WERI-Rb-1 (cell line): ENCODE data around the gene PCGF2.

Experiments used
- DNase-seq: peaks from one replicate; pipeline ENCODE4 v3.0.0-alpha.2; 2020
- H3K27ac ChIP-seq: fragments of 250-450 bp; sonication (Bioruptor Pico); 2 replicates; pipeline ENCODE4 v1.5.1; 2020; ENCODE audit warnings: mild to moderate bottlenecking, moderate library complexity
- H3K27me3 ChIP-seq: fragments of 250-450 bp; sonication (Bioruptor Pico); 2 replicates; pipeline ENCODE4 v1.5.1; 2021; ENCODE audit warnings: mild to moderate bottlenecking, low read depth, moderate library complexity; ENCODE audit not compliant: insufficient read depth, severe bottlenecking
- H3K36me3 ChIP-seq: fragments of 250-450 bp; sonication (Bioruptor Pico); 2 replicates; pipeline ENCODE4 v1.5.1; 2020; ENCODE audit warnings: mild to moderate bottlenecking, moderate library complexity
- H3K4me3 ChIP-seq: 2 replicates; pipeline ENCODE4 v1.5.1; 2011; ENCODE audit warnings: low read depth, mild to moderate bottlenecking, control low read depth, low read length
- H3K9me3 ChIP-seq: fragments of 250-450 bp; sonication (Bioruptor Pico); 2 replicates; pipeline ENCODE4 v1.5.1; 2021; ENCODE audit warnings: mild to moderate bottlenecking, moderate library complexity; ENCODE audit not compliant: severe bottlenecking
- TF ChIP-seq, protein P1 (sequence below): IDR thresholded peaks from 2 replicates; pipeline ENCODE4 v1.5.1; 2011; ENCODE audit warnings: low read depth, mild to moderate bottlenecking, control low read depth, inconsistent platforms, low read length

The PCGF2 gene

DNA sequence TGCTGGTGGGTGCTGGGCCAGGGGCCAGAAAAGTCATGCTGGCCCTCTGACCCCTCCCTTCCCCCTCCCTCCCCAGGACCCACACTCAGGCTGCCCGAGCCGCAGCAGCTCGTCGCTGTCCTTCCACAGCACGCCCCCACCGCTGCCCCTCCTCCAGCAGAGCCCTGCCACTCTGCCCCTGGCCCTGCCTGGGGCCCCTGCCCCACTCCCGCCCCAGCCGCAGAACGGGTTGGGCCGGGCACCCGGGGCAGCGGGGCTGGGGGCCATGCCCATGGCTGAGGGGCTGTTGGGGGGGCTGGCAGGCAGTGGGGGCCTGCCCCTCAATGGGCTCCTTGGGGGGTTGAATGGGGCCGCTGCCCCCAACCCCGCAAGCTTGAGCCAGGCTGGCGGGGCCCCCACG is 26.3 kb downstream of the PCGF2 start:
- no peak for DNase-seq
- TF ChIP-seq, protein P1, sequence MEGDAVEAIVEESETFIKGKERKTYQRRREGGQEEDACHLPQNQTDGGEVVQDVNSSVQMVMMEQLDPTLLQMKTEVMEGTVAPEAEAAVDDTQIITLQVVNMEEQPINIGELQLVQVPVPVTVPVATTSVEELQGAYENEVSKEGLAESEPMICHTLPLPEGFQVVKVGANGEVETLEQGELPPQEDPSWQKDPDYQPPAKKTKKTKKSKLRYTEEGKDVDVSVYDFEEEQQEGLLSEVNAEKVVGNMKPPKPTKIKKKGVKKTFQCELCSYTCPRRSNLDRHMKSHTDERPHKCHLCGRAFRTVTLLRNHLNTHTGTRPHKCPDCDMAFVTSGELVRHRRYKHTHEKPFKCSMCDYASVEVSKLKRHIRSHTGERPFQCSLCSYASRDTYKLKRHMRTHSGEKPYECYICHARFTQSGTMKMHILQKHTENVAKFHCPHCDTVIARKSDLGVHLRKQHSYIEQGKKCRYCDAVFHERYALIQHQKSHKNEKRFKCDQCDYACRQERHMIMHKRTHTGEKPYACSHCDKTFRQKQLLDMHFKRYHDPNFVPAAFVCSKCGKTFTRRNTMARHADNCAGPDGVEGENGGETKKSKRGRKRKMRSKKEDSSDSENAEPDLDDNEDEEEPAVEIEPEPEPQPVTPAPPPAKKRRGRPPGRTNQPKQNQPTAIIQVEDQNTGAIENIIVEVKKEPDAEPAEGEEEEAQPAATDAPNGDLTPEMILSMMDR: no peak
- Histone ChIP-seq H3K36me3 (peaks cover 73% of the 10 kb centered on the region), H3K4me3 (no peak overlapping the region), H3K9me3 (no peaks in the 10 kb centered on the region), H3K27me3 (no peaks in the 10 kb centered on the region), H3K27ac (no peak overlapping the region)

DNA sequence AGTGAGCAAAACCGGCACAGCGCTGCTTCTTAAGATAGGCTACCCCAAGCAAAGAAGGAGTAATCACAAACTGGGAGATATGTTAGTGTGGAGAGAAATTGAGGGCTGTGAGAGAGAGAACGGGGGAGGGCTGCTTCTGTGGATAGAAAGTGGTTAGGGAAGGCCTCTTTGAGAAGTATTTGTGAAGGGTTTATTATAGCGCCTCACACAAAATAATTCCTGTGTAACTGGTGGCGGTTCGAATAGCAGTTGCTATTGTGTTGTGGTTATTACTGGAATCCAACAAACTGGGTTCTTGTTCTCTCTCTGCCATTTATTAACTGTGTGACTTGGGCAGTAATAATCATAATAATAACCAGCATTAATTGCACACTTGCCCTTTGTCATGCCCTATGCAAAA is 27.2 kb downstream of the PCGF2 start:
- TF ChIP-seq, protein P1: no peak
- DNase-seq: no peak
- Histone ChIP-seq H3K36me3 (peaks cover 80% of the 10 kb centered on the region), H3K27me3 (no peaks in the 10 kb centered on the region), H3K9me3 (no peaks in the 10 kb centered on the region), H3K4me3 (no peak overlapping the region), H3K27ac (no peak overlapping the region)

DNA sequence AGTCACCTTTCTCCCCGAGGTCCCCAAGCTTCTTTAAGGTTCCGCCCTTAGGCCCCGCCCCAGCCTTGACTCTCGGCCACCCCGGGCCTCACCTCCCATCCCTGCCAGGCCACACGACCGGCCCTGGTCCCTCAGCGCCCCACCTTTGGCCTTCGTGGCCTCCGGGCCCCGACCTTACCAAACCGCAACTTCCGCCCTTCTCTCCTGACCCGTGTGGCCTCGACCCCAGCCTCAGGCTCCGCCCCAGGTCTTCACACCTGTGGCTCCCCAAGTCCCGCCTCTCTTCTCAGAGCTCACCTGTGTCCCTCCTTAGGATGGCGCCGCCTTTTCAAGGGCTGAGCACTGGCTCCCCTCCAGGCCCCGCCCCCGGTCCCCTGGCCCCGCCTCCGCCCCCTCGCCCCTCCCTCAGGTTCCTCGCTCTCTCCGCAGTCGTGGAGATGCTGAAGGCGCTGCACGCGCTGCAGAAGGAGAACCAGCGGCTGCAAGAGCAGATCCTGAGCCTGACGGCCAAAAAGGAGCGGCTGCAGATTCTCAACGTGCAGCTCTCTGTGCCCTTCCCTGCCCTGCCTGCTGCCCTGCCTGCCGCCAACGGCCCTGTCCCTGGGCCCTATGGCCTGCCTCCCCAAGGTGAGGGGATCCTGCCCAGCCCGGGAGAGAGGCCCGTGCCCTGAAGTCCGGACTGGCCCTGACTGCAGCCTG is 28.0 kb downstream of the PCGF2 start:
- Histone ChIP-seq H3K27ac (no peak overlapping the region), H3K4me3 (no peak overlapping the region), H3K27me3 (no peaks in the 10 kb centered on the region), H3K36me3 (peaks cover 84% of the 10 kb centered on the region), H3K9me3 (no peaks in the 10 kb centered on the region)
- TF ChIP-seq, protein P1: no peak
- DNase-seq: no peak

DNA sequence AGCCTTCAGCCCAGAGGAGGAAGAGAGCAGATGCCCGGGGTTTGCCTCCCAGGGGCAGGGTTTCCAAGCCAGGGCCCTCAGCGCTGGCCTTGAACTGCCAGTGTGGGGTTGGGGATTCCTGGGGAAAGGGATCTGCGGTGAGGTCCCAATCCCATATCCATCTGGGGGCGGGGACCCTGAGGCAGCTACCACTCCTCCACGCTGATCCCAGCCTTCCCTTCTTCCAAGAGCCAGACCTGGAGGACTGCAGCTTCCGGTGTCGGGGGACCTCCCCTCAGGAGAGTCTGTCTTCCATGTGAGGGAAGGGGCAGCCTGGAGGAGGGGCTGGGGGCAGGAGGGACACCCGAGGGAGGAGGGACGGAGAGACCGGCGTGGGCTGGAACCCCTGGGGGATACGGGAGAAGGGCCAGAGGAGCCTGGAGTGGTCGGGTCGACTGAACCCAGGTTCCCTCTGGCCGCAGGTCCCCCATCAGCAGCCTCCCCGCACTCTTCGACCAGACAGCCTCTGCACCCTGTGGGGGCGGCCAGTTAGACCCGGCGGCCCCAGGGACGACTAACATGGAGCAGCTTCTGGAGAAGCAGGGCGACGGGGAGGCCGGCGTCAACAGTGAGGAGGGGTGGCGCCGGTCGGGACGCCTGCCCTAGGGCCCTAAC is 28.7 kb downstream of the PCGF2 start:
- DNase-seq: no peak
- TF ChIP-seq, protein P1: no peak
- Histone ChIP-seq H3K4me3 (no peak overlapping the region), H3K27ac (no peak overlapping the region), H3K36me3 (peaks cover 84% of the 10 kb centered on the region), H3K9me3 (no peaks in the 10 kb centered on the region), H3K27me3 (no peaks in the 10 kb centered on the region)

DNA sequence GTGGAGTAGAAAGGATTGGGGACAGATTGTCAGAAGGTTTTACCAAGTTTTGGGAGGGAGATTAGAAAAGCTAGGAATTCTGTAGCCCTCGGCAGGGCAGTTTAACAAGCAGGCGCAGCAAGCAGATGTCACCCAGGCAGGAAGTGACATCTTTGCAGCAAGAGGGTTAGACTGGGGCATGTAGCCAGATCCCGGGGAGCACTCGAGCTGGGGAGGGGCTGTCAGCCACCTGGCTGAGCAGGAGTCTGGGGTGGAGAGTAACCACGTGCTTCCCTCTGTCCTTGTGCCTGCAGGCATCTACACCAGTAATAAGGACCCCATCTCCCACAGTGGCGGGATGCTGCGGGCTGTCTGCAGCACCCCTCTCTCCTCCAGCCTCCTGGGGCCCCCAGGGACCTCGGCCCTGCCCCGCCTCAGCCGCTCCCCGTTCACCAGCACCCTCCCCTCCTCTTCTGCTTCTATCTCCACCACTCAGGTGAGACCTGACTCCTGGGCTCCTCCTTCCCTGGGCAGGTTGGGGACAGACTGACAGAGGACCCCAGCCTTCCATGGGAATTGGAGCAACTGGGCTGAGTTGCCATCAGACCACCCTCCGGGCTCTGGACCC is 30.9 kb downstream of the PCGF2 start:
- TF ChIP-seq, protein P1: no peak
- no peak for DNase-seq
- peaks cover 88% of the 10 kb centered on the region for H3K36me3 ChIP-seq

More for the DNA sequence above, 30.9 kb downstream of the PCGF2 start:
- no peak overlapping the region for H3K27ac ChIP-seq
- no peaks in the 10 kb centered on the region for H3K27me3 ChIP-seq
- H3K4me3 ChIP-seq: no peak overlapping the region
- H3K9me3 ChIP-seq: no peaks in the 10 kb centered on the region
